Daoy (cell line): Measurements from ENCODE around the gene PRR36. TPM values are rescaled to one million over a fixed set of nuclear protein-coding genes. Genes with fewer than 3 reads are reported as not detected.

Source experiments
- DNase-seq: peaks from one replicate; pipeline ENCODE4 v3.0.0-alpha.2; 2015; ENCODE audit warnings: low read depth
- total RNA-seq: library from RNA; depleted of rRNA; stranded (reverse); fragments of >200 nt; shearing (Covaris generic); gene quantifications from 2 replicates; pipeline ENCODE4 v1.2.3, GENCODE V29; 2014

The PRR36 gene
- total RNA-seq, 1 experiment from 2014 or later, result not detected

DNA sequence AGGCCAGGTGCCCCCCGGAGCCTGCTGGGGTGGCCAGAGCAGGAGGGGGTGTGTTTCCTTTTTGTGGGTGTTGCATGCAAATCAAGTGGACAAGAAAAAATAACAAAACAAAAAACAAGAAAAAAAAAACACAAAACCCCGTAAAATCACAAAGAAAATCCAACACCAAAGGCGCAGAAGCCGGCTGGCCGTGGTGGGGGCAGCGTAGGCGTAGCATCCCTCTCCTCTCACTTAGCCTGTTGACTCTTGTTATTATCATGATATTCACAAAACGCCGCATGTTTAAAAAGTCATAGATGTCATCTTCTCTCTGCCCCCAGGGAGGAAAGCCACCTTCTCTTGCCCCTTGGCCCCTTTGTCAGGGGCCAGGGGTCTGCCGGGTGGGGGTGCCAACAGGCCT, 39.5 kb upstream of the PRR36 start:
- no peak for DNase-seq

DNA sequence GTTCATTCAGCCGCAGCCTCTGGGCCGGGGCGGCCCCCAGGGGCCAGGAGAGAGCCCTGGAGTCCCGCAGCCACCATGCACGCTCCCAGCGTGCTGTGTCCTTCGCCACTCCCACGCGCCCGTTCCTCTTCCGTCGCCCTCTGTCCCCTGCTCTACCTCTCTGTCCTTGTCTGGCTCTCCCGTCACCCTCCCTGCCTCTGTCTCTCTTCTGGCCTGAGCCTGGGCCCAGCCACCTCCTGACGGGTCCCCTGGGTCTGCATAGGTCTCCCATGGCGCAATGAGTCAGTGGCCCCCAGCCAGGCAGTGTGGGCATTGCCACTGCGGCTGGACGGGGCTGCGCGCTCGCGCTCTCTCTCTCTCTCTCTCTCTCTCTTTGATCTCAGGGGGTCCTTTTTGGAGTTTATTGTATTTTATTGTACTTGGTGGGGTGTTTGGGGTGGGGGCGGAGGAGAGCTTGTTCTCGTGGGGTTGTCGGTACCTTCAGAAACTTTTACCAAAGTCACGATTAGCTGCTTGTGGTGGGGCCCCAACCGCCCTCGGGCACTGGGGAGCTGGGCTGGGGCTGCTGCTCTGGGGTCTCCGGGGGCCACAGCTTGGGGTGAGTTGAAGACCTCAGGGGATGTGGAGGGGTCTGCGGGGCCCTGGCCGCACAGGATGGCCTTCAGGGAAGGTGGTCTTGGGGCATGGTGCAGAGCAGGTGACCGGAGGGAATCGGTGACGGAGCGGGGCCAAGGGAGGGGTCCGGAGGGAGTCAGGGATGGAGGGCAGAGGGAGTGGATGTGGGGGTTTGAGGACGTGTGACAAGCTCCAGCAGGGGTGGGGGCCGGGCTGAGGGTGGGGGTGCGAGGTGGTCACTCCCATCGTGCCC, 38.7 kb upstream of the PRR36 start:
- no peak for DNase-seq

DNA sequence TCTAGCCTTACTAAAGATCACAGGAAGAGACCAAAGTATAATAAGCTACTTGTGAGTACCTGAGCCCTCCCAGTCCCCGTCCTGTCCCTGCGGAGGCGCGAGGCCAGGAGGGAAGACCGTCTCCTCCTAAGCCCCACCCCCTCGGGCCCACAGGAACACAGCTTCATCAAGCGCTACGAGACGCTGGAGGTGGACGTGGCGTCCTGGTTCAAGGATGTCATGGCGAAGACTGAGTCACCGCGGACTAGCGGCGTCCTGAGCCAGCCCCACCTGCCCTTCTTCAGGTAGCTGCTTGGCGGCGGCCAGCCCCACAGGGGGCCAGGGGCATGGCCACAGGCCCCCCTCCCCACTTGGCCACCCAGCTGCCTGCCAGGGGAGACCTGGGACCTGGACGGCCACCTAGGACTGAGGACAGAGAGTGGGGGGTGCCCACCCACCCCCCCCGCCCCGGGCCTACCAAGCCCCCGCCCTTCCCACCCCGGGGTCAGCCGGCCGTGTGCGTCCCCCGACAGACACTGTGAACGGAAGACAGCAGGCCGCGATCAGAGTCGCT, 38.0 kb upstream of the PRR36 start:
- DNase-seq, result no peak

DNA sequence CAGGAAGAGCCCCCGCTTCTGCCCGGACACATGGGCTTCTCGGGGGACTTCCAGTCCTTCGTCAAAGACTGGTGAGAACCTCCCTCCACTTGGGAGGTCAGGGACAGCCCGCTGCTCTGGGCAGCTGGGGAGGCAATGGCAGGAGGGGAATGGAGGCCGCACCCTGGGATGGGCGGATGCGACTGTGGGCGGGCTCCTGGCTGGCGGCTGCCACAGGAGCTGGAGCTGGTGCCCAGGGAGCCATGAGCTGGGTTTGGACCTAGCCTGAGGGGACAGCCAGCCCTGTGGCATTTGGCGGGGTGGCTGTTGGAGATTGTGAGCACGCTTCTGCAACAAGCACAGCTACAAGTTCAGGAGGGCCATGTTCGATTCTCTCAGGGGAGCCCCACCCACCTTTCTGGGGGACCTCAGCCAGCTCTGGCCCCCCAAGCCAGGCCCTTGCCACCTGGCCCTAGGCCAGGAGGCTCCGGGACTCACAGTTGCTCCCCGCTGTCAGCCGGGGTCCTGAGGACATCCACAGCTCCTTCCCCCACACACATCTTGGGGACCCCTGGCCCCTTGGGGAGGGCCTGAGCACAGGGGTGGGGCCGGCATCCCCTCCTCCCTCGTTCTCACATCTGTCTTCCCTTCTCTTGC, 37.4 kb upstream of the PRR36 start:
- DNase-seq, result no peak

DNA sequence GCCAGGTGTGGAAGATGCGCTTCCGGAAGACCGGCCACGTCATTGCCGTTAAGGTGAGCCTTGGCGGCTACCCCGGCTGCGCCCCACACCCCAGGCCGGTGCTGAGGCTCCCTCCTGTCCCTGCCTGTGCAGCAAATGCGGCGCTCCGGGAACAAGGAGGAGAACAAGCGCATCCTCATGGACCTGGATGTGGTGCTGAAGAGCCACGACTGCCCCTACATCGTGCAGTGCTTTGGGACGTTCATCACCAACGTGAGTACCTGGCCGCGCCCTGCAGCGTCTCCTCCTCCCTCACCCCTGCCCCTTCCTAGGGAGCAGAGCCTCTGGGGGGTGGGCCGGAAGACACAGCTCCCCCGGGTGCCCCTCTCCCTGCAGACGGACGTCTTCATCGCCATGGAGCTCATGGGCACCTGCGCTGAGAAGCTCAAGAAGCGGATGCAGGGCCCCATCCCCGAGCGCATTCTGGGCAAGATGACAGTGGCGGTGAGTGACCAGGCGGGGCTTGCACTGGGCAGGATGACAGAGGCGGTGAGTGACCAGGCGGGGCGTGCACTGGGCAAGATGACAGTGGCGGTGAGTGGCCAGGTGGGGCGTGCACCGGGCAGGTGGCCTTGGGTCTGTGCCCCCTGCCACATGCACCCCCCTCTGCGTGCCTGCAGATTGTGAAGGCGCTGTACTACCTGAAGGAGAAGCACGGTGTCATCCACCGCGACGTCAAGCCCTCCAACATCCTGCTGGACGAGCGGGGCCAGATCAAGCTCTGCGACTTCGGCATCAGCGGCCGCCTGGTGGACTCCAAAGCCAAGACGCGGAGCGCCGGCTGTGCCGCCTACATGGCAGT, 36.4 kb upstream of the PRR36 start:
- no peak for DNase-seq

DNA sequence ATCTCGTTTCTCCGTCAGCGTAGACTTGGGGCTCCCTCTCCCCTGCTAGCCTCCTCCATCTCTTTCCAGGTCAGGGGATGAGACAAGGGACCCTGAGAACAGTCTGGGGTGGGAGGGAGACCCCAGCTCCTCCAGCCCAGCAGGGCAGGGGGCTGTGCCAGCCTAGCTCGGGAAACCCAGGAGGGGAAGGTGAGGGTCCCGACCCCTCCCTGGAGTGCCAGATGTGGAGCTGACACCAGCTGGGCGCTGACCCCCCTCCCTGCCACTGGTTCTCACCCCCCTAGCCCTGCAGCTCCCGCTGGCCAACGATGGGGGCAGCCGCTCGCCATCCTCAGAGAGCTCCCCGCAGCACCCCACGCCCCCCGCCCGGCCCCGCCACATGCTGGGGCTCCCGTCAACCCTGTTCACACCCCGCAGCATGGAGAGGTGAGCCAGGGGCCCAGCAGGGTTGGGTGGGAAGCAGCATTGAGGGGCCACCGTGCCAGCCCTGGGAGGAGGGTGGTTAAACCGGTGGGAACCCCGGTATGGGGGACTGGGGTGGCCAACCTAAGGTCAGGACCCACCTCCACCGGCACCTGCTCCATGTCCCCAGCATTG, 35.4 kb upstream of the PRR36 start:
- no peak for DNase-seq

DNA sequence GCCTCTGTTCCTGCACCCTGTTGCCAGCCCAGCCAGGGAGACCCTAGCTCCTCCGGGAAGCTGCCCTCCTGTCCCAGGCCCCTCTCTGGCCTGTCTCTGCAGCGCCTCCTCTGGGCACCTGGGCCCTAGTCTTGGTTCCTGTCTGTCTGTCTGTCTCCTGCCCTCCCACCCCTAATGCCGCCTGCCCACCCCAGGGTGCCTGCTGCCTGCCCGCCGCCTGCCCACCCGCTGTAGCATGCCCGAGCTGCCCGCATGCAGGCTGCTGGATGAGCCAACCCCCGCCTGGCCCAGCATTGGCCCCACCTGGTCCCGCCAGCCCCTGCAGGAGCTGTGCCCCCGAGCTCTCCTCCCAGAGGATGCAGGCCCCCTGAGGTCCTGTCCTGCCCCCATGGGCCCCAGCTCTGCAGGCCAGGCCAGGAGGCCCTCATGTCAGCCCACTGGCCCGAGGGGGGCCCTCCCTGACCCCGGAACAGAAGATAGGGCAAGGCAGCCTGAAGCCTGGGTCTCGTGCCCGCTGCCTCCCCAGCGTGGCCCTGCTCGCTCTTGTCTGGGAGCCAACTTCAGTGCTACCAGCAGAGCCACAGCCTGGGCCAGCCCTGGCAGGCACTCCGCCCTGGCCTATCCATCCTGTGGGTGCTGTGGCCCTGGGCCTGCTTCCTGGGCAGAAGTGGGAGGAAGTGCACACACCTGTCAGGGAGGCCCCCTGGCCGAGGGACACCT, 34.7 kb upstream of the PRR36 start:
- no peak for DNase-seq

DNA sequence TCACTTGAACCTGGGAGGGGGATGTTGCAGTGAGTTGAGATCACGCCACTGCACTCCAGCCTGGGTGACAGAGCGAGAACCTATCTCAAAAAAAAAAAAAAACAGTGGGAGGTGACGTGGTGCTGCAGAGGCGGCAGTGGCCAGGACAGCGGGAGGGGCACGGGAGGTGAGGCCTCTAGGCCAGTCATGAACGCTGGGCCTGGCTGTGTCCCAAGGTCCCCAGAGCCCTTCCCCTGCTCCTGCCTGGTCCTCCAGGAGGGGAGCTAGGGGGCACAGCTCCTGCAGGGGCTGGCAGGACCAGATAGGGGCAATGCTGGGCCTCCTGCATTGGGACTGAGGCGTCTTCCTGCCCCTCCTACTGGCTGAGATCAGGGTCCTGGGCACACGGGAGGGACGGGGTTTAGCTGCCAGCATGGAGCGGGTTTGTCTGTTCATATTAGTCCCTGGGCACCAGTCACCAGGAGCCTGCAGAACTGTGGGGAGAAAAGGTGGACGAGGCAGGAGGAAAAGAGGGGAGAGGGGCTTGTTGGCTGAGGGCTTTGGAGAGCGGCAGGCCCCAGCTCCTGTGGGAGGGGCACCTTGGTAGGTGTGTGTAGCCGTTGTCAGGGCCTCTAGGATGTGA, 34.0 kb upstream of the PRR36 start:
- no peak for DNase-seq

DNA sequence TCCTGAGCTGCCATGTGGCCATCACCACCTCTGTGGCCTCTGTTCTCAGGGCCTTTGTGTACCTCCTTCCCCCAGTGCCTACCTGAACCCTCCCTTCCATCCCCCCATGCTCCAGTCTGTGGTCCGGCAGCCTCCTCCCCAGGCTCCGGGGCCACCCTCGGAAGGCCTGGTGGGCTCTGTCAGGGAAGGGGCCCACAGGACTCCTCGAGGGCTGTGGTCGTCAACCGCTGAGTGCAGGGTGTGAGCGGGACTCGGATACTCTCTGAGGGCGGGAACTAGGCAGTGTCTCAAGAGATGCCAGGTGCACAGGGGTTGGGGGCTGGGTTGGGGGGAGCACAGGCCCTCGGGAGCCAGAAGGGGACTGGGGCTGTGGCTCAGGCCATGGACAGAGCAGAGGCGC, 33.4 kb upstream of the PRR36 start:
- DNase-seq, result no peak

DNA sequence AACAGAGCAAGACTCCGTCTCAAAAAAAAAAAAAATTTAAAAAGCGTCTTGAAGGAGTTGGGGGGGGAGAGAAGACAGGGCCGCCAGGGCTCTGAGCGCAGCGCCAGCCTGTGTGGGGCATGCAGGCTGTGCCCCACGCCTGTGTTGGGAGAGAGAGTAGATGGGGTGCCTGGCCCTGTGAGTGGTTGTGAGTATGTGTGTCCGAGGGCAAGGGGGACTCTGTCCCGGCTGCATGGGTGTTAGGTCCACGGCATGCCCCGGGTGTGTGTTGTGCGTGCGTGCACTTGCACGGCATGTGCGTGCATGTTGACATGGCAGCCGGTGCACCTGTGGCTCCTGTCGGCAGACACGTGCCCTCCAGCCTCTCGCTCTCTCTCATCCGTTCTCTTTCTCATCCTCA, 32.9 kb upstream of the PRR36 start:
- no peak for DNase-seq

DNA sequence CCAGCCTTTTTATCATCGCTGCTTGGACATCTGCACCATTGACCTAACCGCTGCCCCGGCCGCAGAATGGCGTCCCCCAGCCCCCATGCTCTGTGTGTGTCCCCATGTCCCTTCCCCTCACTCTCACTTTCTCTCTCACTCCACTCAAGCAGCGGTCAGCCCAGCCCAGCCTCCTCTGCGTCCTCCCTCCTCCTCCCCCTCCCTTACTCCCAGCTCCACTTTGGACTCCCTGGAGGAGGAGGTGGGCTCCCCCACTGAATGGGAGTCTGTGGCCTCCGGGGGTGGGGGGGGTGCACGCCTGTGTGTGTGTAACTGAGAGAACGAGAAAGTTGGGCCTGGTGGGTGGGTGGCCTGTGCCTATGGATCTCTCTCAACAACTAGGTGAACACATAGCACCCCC, 31.7 kb upstream of the PRR36 start:
- DNase-seq, result no peak

DNA sequence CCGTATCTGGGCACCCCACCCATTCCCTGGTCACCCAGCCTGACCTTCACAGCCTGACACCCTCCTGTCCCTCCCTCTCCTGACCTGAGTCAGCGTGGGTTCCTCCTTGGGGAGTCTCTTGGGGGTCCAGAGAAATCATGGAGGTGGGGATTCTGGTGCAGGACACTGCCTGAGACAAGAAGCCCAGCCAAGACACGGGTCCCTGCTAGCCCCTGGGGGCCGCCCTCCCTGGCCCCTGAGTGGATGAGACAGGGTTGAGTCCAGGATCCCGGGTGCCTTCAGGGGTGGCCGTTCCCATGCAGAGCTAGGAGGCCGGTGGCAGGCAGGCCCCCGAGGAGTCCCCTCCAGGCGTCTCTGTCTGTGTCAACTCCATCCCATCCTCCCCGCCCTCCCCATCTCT, 31.1 kb upstream of the PRR36 start:
- no peak for DNase-seq

DNA sequence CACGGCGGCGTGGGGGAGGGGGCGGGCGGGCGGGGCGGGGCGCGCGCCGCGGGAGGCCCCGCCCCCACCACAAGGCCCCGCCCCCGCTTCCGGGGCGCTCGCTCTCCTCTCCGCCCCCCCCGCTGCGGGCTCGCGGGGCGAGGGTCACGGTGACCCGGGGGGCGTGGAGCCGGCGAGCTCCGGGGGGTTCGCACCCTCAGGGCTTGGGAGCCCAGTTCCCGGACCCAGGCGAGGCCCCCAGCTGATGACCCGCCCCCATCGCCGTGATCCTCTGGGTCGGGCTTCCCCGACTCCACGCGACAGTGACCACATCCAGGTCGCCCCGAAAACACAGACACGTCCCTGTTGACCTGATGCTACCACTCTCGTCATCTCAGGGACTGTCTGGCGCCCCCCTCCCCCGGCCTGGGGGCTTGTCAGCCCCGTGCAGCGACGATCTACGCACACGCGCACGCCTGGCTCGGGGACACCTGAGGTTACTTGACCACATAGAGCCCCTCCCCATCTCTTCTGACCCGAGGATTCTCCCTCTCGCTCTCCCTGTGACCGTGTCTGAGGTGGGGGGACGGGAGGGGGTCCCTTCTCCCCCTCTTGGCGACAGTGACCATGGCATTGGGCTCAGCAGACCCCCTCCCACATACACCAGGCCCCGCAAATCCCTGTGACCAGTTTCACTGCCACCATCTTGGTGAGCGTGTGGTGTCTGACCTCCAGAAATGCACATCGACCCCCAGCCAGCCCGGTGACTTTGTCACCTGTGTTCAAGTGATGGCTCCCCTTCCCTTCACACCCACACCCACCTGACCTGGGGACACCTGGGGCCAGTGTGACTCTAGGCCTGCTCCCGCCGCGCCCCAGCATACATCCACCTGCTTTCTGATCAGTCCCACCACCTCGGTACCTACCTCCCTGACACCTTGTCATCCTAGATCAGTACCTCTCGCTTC, 30.2 kb upstream of the PRR36 start:
- peak; percentile 38 for DNase-seq

DNA sequence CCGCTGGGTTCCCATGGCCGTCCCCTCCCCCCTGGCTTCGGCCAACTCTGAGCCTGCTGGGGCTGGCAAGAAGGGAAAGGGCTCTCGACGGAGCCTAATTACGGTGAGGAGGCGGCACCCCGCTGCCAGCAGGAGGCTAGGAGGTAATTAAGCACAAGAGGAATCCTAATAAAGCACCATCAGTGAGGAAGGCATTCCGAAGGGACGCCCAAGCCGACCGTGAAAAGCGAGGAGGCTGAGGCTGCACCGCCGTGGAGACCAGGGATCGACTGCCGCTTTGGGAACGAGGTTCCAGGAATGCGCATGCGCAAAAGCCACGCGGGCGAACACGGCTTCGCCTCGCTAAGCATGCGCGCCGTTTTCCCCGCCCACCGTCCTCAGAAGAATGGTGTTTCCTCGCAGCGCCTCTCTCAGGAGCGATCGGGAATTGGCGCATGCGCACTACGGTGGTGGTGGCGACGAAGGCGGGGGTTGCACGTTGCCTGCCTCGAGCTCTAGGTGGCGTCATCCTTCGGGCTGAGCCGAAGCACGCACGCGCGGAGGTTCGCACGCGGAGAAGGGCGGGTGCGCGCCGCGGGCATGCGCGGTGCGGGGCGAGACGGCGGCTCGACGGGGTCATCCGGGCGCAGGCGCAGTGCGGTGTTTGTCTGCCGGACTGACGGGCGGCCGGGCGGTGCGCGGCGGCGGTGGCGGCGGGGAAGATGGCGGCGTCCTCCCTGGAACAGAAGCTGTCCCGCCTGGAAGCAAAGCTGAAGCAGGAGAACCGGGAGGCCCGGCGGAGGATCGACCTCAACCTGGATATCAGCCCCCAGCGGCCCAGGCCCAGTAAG, 29.3 kb upstream of the PRR36 start, which contains the start of gene MAP2K7:
MAP2K7 (plus strand) TSS at position 634 of the 830 bp plus-strand sequence; CDS start at position 702, 68 bp downstream.
- peak; percentile 100 for DNase-seq

DNA sequence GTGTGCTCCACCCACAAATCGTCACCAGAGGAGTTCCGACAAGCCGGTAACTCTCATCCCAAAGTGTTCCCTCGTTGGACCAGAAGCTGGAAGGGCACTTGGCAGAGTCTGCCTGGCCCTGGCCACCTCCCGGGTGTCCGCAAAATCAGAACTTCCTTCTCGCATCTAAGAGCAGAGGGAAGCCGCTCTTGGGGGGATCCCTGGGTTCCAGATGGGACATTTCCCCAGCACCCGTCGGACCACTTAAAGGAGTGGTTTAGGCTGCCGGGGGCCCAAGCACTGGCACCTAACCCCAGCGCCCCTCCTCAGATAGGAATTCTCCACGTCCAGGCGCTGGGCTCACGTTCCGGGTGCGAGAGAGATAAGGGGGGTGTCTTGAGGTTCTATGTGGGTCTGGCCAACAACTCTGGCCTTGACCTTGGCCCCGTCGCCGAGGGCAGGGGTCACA, 28.6 kb upstream of the PRR36 start:
- no peak for DNase-seq

DNA sequence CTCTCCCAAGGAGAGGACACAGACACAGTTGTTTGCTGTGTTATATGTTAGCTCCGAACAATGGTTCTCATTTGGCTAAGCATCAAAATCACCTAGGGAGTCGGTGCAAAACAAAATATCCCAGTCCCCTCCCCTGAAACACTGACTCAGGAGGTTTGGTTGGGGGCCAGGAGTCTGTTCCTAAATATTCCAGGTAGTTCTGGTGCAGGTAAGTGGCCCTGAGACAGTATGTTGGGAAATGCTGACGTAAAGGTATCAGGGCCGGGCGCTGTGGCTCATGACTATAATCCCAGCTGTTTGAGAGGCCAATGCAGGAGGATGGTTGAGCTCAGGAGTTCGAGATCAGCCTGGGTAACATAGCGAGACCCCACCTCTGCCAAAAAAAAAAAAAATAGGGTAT, 27.1 kb upstream of the PRR36 start:
- no peak for DNase-seq

DNA sequence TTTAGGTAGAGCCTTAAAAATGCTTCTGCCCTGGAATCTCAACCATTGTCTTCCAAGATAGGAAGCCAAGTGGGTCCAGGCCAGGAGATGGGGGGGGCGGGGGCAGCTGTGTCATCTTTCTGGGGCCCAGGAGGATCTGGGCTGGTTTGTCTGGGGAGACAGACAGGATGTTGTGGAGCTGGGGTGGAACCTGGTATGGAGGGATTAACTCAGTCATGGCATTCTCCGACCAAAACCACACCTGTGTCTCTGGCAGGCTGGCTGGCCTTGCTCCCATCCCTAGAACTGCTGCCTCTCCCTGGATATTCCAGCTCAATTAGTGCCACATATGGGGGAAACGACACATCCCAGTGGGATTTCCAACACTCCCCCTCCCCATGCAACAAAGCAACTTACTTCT, 26.7 kb upstream of the PRR36 start:
- DNase-seq, result no peak

DNA sequence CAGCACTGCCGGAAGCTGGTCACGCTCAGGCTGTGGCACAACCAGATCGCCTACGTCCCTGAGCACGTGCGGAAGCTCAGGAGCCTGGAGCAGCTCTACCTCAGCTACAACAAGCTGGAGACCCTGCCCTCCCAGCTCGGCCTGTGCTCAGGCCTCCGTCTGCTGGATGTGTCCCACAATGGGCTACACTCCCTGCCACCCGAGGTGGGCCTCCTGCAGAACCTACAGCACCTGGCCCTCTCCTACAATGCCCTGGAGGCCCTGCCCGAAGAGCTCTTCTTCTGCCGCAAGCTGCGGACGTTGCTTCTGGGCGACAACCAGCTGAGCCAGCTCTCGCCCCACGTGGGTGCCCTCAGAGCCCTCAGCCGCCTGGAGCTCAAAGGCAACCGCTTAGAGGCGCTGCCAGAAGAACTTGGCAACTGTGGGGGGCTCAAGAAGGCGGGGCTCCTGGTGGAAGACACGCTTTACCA, 26.2 kb upstream of the PRR36 start:
- no peak for DNase-seq
